GM18867 (cell line): ENCODE results near the gene B3GALT6.

Experiments
- ATAC-seq: cut with Tn5 transposase; IDR thresholded peaks from one replicate; pipeline ENCODE4 v1.9.1; 2021; ENCODE audit warnings: mild to moderate bottlenecking, moderate library complexity; ENCODE audit not compliant: unreplicated experiment

B3GALT6 gene

DNA sequence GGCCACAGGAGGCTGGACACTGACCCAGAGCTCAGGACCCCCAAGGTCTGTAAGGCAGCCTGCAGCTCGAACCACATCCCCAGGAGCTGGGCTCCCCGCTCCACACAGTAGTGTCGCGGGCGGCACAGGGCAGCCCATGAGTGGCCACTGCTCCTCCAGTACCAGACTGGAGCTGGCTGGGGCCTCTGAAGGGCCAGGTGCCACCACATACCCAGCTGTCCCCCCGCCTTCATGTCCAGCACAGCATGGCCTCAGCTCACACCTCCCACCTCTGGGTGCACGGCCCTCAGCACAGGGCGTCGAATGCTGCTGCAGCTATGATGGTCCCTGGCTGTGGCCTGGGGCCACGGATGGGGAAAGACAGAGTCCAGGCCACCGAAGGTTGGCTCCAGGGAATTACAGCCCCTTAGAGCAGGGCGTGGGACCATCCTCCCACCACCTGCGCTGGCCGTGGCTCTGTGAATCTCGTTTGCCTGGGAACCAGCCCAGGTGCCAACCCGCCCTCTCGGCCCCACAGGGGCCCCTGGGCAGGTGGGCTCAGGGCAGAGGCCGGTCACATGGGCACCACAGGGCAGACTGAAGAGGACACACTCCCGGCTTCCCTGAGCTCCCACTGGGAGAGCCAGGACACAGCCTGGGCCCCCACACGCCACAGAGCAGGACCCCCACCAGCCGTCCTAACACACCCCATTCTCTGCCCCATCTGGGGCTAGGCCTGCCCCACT, 16.0 kb upstream of the B3GALT6 start:
- ATAC-seq, result no peak

DNA sequence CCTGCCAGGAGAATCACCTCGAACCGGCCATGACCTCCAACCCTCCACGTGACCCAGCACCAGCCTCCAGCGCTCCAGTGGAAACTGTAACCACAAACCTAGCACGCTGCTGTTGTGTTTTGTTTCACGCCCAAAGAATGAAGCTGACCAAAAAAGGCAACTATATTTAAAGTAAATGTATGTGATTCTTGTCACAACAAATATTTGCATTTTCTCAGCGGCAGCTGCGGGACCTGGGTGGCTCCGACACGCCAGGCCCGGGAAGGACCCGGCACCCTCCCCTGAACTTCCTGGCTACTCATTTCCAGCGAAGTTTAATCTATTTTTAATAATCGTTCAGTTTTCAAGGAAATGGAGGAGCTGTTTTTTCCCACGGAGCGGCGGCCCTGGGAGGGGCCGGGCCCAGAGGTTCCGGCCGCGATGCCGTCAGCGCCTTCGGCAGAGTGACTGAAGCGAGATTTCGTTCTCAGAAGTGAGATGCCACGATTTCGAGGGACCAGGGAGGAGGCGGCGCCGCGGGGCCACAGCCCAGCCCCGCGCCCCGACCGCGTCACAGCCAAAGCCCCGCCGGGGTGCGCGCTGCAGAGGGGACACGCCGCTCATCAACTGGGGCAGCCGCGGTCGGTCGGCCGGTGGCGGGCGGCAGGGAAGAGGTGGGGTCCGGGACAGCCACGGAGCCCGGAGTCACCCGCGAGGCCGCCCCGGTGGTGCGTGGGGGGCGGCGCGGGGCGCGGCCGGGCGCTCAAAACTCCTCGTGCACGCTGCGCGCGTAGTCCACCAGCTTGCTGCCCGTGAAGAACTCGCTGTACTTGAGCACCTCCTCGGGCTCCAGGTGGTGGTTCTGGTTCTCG, 15.0 kb upstream of the B3GALT6 start:
- no peak for ATAC-seq

- no peak for ATAC-seq
Measured at GRCh38 chr1:1217621-1218523, 14.2 kb upstream of the B3GALT6 start.

DNA sequence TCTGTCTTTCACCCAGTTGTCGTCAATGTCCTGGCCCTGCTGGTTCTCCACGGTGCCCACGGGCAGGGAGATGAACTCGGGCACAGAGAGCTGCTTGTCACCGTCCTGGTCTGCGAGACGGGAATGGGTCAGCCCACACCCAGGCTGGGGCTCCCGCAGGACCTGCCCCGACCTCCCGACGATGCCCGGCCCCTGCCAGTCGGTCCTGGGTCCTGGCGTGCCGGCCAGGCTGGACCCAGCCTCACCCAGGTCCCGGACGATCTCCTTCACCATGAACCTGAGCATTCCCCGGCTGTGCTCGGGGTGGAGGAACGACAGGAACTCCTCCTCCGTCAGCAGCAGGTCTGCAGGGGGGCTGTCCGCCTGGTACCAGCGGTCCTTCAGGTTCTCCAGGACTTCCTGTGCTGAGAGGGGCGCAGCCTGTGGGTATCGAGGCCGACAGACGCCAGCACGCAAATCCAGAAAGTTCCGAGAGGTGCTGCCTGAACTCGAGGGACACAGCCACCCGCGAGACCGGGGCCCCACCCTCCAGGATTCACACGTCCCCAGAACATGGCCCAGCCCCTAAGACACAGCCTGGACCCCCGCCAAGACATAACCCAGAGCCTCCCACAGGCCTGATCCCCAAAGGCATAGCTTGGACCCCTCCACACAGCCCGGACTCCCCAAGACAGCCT, 13.4 kb upstream of the B3GALT6 start:
- ATAC-seq, result no peak

- no peak for ATAC-seq
Measured at GRCh38 chr1:1219341-1219740, 12.7 kb upstream of the B3GALT6 start.

- ATAC-seq, result no peak
Measured at GRCh38 chr1:1220197-1220596, 11.8 kb upstream of the B3GALT6 start.

GRCh38 chr1:1221887-1222574, 10.0 kb upstream of the B3GALT6 start:
- ATAC-seq, result no peak

GRCh38 chr1:1222575-1223225, 9.3 kb upstream of the B3GALT6 start:
- ATAC-seq, result no peak

DNA sequence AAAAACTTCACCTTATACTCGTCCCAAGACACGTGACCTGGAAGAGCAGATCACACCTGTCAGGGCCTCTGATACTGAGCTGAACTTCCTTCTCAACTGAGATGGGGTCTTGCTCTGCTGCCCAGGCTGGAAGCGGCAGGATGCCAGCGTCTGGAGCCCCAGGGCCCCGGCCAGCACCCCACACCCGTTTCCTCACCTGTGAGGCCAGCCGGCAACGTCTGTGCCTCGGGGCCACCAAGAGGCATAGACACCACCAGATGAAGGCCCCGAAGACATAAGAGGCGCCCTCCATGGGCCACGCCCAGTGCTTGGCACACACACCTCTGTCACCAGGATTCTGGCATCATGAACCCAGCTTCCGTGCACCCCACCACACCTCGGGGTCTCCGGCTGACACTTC, 8.7 kb upstream of the B3GALT6 start:
- ATAC-seq, result no peak

DNA sequence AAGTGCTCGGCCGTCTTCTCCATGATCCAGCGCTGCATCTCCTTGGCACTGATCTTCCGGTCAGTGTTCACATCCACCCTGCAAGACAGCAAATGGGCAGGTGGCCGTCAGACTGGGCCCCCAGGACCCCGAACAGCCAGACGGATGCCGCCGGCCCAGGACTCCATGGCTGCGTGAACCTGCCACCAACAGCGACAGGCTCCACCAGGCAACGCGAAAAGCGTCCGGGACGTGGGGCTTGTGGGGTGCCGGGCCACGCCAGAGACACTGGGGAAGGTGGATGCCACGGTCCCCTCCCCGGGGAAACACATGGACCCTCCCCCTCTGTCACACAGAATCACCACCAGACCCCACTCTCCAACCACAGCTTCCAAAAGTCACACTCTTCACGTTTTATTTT, 8.1 kb upstream of the B3GALT6 start:
- no peak for ATAC-seq

GRCh38 chr1:1225238-1225845, 6.7 kb upstream of the B3GALT6 start:
- no peak for ATAC-seq

DNA sequence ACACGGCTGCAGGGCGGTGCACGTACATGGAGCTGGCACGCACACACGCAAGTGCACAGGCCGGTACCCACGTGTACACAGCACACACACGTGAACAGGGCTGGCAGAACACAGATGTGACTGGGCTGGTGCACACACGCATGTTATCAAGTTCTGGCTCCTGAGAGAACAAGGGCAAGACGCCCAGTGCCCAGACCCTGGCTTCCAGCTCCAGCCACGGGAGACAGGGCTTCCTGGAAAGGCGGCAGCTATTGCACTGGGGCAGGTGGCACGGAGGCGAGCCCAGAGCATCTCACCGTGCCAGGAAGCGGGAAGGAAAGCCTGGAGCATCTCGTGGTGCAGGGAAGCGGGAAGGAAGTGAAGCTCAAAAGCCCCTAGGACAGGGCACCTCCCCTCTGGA, 6.1 kb upstream of the B3GALT6 start:
- ATAC-seq, result no peak

GRCh38 chr1:1226566-1227362, 5.3 kb upstream of the B3GALT6 start:
- no peak for ATAC-seq

DNA sequence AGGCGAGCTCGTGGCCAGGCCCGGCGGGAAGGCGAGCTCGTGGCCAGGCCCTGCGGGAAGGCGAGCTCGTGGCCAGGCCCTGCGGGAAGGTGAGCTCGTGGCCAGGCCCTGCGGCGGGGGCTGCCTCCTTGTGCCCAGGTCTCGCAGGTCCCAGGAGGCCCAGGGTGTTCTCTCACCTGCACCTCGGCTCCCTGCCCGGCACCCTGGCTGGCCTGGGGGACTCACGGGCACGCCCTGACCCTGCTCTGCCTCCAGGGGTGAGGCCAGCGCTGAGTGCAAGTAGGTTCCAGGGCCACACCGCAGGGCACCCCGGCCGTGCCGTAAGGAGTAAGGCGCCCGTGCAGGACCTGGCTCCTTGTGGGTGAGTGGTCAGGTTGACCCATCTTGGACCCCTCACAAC, 4.7 kb upstream of the B3GALT6 start:
- no peak for ATAC-seq

GRCh38 chr1:1228187-1228586, 3.9 kb upstream of the B3GALT6 start:
- no peak for ATAC-seq

DNA sequence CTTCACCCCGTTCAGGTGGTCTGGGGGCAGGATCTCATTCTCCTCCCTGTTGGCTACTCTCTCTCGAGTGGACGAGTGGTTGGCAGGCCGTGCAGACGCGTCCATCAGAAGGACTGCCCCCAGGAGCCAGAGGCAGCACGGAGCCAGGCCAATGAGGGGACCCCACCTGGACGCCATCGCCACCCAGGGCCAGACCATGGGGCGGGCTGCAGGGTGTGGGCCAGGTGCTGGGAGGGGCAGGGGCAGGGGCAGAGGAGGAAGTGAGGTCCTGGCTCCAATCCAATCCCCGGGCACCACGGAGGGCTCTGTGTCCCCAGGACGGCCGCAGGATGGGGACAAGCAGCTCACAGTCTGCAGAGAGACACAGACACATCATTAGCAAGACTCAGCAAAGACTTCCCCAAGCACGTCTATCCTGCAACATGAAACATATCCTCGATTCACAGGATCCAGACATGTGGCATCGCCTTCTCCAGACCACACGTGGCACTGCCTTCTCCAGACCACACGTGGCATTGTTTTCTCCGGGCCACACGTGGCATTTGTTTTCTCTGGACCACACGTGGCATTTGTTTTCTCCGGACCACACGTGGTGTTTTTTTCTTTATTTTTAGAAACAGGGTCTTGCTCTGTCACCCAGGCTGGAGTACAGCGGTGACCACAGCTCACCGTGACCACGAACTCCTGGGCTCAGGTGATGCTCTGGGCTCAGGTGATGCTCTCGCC, 3.3 kb upstream of the B3GALT6 start:
- no peak for ATAC-seq

DNA sequence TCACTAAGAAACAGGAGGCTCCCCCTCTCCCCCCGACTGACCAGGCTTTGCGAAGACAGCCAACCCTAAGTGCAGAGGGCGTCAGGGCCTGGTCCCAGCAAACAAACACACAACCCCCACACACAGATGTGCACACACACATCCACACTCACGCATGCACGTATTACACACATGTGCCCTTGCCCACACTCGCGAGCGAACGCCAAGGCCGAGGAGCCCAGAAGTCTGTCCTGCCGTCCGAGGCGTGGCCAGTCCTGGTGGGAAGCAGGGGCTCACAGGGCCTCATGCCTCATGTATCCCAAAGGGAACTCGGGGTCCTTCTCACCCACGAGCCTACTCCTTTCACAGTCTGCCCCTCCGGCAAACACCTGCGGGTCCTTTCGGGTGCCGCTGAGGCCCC, 2.3 kb upstream of the B3GALT6 start:
- no peak for ATAC-seq
